Brain pericyte (primary cell): ENCODE results near the gene SORL1.
"Not testable (repeated sequence)": the region's sequence is repeated elsewhere in the genome, so short reads cannot be mapped to it uniquely, and the experiment has no call there.

ENCODE experiments used
- DNase-seq: peaks from one replicate; pipeline ENCODE4 v3.0.0-alpha.2; 2012; ENCODE audit warnings: low read depth, low spot score

SORL1 gene

DNA sequence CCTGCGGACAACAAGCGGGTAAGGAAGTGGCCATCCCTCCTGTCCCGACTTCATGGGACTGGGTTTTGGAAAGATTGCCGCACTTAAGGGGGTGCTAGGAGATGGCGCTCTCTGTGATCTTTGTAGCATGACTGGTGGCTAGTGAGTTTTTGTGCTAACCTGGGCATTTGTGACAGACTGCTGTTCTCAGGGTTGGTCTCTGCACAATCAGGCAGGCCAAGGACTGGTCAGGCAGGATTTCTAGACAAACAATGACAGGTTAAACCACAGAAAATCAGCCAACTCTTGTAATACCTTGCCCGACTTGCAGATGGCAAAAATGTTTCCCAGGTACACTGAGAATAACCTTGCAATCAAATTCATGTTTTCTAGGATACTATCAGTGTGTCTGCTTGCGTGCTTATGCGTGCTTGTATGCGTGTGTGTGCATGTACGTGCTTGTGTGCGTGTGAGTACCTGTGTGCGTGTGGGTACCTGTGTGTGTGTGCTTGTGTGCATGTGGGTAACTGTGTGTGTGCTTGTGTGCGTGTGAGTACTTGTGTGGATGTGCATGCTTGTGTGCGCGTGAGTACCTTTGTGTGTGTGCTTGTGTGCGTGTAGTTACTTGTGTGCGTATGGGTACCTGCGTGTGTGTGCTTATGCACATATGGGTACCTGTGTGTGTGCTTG is 26.2 kb downstream of the SORL1 start:
- no peak for DNase-seq

DNA sequence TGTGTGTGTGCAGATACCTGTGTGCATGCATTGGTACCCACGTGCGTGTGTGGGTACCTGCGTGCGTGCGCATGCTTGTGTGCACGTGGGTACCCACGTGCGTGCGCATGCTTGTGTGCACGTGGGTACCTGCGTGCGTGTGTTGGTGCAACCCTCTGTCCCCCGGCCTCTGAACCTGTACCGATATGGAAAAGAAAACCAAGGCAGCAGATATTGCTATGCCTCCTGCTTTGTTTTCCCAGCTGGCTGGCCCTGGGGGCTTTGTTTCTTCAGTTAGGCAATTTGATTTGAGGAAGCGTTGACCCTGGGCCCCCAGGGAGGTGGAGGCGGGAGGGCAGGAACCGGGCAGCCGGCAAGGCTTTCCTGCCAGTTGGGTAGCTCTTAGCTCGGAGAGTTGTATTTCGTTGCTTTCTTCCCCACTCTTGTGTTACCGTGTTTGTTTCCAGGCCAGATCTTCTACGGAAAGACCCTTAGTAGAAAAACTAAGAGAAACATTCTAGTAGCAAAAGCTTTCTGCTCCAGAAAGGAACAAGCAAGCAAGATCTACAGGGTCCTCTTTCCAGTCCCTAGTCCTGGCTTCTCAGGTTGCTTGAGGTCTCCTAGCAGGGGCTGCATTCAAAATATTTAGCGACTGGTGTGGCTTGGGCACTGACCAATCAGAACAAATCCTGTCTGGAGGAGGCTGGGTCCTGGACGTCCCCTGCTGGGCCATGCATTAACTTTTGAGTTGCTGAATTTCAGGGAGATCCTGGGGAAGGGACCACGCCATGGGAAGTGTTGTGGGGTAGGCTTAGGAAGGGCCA is 27.0 kb downstream of the SORL1 start:
- peak; percentile 36 for DNase-seq

DNA sequence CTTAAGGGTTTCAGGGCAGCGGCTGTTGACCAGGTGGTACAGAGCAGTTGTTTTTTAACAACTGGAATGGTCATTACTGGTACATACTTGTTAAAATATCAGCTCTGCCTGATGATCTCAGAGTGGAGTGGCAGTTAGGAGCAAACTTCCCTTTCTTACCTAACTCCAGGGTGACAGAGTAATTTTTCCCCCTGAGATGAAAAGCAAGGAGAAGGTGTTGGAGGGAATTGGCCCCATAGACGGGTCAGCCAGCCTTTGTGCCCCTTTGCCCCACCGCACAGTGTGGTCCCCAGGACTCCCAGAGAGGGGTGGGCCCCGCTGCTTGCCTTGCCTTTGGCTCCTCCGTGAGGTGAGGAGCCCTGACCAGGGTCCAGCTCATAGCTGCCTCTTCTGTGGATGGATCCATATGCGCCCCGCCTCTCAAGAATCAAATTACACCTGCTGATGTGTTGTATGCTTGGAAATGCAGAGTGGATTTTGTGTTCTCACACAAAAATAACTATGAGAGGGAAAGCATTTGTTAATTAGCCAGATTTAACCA is 27.7 kb downstream of the SORL1 start:
- DNase-seq: no peak

DNA sequence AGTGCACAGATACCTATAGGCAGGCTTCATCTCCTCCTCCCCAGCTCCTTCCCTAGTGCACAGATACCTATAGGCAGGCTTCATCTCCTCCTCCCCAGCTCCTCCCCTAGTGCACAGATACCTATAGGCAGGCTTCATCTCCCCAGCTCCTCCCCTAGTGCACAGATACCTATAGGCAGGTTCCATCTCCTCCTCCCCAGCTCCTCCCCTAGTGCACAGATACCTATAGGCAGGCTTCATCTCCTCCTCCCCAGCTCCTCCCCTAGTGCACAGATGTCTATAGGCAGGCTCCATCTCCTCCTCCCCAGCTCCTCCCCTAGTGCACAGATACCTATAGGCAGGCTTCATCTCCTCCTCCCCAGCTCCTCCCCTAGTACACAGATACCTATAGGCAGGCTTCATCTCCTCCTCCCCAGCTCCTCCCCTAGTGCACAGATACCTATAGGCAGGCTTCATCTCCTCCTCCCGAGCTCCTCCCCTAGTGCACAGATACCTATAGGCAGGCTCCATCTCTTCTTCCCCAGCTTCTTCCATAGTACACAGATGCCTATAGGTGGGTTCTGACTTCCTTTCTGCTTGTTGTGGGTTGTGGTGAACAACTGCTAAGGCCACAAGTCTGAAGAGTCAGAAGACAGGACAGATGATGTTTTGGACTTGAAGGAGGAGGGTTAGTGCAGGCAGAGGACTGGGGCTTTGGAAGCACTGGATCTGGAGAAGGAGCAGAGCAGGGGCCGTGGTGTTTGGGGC is 29.5 kb downstream of the SORL1 start:
- not testable (repeated sequence) for DNase-seq

DNA sequence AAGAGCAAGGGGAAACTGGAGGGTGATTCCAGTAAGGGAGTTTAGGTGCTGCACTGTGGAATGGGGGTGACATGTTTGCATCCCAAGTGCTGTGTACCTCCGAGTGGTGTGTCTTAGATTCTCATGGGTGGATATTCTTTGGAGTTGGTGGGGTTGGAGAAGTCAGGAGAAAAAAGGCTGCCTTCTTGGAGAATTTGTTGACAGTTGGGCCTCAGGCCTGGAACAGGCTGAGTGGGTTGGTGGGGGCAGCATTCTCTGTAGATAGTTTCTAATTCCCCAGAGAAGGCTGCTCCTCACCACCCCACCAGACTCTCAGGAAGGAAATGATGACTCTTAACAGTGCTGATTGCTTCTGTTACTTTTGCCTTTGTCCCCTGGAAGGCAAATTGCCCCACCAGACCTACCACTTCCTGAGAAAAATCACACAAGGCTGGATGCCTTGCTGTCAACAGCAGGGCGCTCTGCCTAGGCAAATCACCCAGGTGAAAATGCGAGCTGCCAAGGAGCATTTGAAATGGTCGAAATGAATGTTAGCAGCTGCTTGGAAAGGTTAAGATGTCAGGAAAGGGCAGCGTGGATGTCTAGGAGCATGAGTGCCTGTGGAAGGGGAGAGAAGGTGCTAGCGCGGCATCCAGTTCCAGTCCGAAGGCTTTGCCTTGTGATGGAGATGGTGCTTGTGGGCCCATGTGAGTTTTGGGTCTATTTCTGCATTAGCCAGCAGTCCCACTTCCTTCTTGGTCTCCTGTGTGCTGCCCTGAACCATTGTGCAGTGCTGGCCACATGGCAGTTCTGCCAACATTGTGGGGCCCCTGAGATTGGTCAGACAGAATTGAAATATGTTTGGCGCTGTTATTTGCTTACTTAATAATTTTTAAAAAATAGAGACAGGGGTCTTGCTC is 30.4 kb downstream of the SORL1 start:
- no peak for DNase-seq

DNA sequence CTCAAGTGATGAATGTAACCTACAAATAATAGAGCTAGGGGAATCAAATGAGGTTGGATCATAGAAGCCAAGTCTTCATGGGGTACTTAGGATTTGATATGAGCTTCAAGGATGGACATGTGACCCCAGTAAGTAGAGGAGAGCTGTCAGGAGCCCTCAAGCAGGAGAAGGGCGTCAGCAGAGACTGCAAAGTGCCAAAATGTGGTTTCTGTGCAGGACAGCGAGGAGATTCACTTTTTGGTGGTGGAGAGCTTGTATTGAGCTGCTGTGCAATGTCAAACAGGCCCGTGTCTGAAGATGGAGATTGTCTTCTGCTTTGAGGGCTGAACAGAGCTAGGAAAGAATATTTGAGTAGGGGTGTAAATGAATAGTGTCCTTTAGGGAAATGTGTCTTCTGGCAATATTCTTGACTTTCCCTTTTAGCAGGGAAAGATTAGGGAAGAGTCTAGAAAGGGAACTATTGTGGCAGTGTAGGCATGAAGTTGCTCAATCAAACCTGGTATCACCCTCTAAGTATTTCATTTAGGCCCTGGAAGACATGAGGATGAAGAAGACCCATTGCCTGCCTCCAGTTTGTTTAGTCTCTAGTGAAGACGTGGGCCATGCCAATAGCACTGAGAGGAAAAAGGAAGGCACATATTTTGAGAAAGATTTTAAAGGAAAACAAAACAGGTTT is 31.8 kb downstream of the SORL1 start:
- no peak for DNase-seq

DNA sequence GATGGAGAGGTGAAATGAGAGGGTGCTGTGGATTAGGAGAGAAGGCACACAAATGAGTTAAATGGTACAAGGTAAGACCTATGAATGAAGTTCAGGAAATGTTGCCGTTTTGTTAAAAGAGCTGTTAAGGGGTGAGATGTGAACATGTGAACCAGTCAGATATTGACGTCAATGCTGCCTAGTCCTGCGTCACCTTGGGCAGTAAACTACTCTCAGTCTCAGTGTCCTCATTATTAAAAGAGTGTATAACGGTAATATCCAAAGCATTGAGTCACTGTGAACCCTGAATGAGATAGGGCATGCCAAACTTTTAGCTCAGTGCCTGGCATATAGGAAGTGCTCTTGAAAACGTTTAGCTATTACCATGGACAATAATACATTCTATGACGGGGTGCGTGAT is 33.1 kb downstream of the SORL1 start:
- no peak for DNase-seq

DNA sequence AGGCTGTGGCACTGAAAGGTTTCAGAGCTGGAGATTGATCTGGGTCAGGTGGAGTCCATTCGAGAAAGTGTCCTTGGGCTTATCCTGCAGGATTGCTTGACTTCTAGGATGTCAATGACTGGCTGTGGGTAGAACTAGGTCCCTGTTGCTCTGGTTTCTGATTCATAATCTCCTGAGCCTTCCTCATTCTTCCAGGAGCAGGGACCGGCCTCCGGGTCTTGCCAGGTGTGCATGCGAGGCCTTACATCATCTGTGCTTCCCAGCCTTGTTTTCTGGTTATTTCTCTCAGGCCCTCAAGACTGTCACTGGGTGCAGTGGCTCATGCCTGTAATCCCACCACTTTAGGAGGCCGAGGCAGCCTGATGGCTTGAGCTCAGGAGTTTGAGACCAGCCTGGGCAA is 33.9 kb downstream of the SORL1 start:
- no peak for DNase-seq

DNA sequence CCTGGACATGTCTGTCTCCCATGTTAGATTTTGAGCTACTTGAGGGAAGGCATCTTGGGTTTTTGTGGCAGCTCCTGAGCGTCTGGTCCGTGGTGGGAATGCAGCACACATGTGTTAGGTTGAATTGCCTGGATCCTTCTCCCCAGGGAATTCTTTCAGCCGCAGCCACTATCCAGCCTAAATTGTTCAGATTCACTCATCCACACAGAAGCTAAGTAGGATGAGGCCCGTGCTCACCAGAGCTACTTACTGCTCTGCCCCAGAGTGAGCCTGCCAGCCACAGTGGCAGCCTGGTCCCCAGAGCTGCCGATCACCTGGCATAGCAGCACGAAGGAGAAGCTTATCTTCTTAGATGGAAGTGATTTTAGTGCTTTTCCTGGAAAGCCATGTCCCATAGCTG is 35.1 kb downstream of the SORL1 start:
- no peak for DNase-seq

DNA sequence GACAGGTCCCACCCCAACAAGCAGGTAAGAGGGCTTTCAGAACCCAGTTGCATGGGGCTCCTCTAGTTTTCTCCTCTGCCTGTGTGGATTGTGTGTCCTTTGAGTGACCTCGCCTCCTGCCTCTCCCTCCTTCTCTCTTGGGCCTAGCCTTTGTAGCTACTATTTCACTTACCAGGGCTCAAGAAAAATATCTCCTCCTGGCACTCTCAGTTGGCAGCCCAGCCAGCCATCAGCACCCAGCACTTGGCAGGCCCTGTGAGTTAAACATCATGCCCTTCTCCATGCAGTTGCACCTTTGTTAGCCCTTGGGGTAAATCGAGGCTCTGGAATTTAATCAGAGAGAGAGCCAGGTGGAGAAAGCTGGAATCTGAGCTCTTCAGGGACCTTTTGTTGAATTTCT is 36.1 kb downstream of the SORL1 start:
- no peak for DNase-seq

DNA sequence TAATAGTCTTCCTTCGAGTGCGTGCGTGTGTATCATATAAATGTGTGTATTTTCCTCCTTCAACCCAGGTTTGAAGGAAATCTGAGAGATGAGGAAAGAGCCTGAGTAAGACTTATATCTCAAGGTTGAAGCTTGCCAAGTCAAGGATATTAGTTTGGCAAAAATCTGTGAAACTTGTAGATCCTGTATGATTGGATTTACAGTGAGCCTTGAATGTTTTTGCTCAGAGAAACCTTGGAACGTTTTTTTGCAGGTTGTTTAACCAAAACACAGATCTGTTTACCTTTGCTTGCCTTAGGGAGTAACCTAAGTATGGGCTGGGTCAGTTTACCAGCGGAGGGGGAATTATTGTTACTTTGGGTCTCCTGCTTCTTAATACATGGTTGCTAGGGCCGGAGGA is 36.5 kb downstream of the SORL1 start:
- no peak for DNase-seq

DNA sequence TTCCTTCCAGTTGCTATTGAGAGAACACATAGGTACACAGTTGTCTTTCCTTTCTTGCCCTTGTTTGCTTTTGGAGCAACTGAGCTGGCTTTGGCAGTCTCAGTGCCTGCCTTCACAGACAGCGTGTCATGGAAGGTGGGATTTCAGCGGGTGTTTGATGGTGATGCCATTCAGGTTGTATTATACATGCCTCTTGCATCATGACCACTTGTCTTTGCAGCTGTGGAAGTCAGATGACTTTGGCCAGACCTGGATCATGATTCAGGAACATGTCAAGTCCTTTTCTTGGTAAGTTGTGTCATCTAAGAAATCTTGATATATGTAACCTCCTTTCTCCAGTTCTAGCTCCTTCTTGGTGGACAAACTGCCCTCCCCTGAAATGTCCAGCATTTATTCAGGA is 37.7 kb downstream of the SORL1 start:
- DNase-seq: no peak

DNA sequence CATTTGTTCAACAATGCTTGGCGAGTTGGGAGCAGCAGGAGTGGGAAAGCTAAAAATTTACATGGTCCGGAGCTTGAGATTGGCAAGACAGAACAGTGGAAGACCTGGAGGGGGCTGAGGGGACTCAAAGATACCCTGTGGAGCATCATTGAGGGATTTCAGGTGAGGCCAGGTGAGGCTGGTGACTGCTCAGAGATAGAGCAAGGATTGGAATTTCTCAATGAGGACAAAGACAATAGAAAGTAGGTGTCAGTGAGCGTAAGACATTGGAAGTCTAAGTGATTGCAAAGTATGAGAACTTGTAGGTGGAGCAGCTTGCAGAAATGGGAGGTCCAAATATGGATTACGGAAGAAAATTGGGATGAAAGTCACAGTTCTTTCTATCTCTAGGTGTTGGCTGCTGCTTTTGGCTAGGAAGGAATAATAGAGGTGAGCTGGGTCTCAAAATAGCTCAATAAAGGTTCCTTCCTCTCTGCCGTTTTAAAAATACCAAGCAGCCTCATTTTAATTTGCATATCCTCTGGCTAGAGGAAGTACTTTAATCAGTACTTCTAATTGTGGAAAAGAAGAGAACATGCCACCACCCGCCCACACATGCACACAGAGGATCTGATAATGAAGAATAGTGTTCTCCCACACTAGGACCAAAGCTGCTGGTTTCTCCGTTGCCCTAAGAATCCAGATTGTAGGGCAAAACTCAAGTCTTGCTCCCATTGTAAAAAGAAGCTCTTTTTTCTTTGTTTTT is 42.4 kb downstream of the SORL1 start:
- no peak for DNase-seq

DNA sequence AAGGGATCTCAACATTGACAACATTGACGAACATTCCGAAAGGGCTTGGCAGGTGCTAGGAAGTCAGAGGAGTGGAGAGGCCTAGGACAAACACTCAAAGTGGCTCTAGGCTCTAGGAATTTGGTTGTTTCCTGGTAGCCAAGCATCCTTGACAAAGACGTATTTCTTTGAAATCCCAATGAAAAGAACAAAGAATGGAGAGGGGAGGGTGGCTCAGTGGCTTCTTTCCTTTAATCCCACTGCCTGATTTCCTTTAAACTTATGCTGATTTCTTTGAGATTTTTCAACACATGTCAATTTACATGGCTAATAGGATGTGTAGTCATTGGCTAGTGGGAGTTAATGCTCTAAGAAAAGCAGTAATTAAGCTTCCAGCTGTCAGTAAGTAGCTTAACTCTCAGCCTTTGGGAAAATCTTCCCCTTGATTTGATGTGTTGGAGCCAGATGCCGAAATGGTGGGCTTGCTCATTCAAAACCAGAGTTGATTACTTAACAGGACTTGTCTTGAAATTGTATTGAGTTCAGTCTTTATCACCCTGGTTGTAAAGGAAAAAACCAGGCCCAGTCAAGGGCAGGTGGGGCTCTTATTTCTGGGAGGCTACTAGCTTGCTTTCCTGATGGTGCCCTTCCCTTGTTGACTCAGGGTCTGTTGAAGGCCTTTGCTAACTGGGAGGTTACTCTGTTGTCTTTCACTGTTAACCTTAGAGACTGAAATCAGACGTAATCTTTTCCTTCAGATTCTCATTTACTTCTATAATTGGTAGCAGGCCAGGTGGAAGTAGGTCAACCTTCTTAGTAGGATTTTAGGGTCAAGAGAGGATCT is 45.3 kb downstream of the SORL1 start:
- no peak for DNase-seq

DNA sequence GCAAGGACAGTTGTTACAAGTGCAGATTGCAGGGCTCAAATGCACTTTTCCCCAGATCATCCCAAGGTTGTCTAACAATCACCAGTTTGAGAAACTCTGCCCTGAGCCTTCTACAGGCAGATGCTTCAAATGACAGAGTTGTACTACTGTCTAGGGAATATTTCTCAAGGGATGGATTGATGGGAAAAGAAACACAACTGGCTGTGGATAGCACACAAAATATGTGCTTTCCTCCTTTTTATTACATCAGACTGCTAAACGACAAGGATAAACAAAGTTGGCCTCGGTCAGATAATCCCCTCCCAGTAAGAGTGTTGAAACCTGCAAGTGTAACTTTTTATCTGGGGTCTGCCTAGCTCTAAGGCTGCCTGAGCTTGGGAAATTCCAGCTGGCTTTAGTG is 47.3 kb downstream of the SORL1 start:
- no peak for DNase-seq

DNA sequence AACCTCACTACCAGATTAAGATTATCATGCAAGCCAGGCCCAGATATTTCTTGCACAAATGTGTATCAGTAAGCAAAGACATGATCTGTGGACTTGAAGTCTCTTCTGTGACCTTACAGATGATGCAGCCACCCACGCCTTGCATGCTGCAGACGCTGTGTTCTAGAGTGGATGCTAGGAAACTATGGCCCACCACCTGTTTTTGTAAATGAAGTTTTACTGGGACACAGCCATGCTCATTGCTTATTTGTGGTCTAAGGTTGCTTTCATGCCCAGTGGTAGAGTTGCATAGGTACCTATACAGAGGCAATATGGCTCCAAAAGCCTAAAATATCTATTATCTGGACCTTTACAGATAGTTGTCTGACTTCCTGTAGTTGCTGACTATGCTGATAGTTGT is 48.2 kb downstream of the SORL1 start:
- DNase-seq: no peak

DNA sequence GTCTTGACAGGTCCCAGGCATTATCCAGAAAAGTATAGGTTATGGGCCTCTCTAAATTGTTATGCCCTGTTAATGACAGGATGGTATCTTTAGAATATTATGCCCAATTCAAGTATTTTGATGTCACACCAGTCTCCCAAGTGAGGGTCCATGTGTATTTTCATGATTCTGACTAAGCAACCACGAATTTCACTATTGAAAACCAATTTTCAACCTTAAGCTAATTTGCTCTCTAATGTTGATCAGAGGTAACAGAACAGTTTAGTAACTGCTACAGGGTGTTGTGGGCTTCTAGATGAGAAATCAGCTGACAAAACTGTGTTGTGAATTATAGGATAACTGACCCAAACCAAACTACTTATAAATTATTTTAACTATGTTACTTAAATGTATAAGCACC is 48.6 kb downstream of the SORL1 start:
- no peak for DNase-seq

DNA sequence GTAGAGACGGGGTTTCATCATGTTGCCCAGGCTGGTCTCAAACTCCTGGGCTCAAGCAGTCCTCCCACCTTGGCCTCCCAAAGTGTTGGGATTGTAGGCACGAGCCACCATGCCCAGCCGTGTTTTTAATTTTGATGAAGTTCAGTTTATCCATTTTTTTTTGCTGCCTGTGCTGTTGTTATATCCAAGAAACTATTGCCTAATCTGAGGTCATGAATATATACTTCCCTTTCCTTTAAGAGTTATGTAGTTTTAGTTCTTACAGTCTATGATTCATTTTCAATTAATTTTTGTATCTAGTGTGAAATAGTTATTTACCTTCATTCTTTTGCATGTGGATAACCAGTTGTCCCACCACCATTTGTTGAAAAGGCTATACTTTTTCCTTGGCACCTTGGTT is 50.9 kb downstream of the SORL1 start:
- DNase-seq: no peak

DNA sequence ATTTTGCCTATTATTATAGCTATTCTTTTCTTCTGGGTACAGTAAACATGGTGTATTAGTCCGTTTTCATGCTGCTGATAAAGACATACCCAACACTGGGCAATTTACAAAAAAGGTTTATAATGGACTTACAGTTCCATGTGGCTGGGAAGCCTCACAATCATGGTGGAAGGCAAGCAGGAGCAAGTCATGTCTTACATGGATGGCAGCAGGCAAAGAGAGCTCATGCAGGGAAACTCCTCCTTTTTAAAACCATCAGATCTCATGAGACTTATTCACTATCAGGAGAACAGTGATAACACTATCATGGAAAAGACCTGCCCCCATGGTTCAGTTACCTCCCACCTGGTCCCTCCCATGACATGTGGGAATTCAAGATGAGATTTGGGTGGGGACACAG is 54.1 kb downstream of the SORL1 start:
- DNase-seq: not testable (repeated sequence)
